GM08714 (cell line): ENCODE measurements around the gene STK10.
"Not testable (repeated sequence)": the region's sequence is repeated elsewhere in the genome, so short reads cannot be mapped to it uniquely, and the experiment has no call there.

Source experiments
- H3K4me3 ChIP-seq: fragments of 200-500 bp; sonication (Bioruptor generic); 2 replicates; pipeline ENCODE4 v1.5.1; 2014; ENCODE audit warnings: mild to moderate bottlenecking, low read length, inconsistent platforms
- ZNF274 ChIP-seq: IDR thresholded peaks from 2 replicates; pipeline ENCODE4 v1.6.1; 2012; ENCODE audit warnings: mild to moderate bottlenecking, low read depth, low read length

Gene STK10

DNA sequence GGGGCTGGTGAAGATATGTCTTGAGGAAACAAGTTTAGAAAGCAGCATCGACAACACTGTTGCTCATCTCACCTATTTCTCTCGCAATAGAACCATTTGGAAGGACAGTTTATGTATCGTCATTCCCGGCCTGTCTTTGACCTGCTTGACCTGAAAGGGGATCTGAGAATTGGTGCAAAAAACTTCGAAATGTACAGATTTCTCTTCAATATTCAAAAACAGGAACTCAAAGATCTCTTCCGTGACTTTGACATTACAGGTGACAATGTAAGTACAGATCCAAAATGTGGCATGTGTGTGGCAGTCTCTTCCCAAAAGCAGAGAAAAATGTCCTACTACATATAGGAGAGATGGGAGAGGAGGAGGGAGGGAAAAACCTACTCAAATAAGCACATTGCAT, 12.5 kb upstream of the STK10 start:
- no peak for TF ChIP-seq ZNF274
- H3K4me3 ChIP-seq: no peak overlapping the region

DNA sequence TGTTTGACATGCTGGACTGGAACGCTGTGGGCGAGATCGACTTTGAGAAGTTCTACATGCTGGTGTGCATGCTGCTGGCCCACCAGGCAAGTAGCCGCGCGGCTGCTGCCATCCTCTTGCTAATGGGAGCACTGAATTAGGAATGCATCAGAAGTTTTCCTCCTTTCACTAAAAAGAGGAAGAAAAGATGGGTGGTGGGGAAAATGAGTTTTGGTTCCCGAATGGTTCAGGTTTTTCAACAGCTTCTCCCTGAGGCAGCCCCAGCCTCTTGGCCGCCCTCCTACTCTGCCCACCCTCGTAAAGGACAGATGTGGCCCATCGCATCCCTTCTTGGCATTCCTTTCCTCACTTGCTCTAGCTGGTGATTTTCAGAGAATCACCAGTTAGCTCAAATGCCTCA, 11.4 kb upstream of the STK10 start:
- no peak overlapping the region for H3K4me3 ChIP-seq
- TF ChIP-seq ZNF274: no peak

DNA sequence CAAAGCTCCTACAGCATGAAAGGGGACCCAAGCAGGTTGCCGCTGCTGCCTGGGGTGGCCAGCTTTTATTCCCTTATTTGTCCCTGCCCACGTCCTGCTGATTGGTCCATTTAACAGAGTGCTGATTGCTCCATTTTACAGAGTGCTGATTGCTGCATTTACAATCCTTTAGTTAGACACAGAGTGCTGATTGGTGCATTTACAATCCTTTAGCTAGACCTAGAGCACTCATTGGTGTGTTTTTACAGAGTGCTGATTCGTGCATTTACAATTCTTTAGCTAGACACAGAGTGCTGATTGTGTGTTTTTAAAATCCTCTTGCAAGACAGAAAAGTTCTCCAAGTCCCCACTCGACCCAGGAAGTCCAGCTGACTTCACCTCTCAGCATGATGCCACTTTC, 9.8 kb upstream of the STK10 start:
- H3K4me3 ChIP-seq: not testable (repeated sequence)

DNA sequence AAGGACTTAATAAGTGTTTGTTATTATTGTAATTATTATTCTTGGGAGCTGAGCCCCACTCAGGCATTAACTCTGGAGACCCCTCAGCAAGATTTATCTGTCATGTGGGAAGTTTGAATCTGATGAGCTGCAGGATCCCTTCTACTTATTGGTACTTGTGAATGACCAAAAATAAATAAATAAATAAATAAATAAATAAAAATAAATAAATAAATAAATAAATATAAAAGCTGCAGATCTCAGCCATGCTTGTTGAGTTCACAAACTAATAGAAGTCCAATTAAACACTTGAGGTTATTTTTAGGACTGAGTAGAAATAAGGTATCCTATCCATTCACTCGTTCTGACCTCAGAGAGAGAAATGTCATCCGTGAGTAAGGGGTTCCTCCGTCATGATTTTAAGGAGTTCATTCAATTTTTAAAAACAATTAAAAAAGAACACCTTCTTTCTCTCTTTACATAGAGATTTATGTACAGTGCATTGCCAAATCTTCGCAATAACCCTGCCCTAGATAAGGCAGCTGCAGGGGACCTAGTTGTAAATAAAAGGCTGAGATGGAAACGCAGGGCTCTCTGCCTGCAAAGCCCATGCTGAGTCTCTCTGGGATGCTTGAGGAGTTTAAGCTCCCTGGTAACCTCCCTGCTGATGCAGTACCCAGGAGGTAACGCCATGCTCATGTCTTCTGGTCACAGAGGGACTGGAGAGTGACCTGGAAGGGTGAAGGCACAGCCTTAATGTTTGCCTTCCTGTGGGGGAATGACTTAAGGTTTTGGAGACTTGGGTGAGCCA, 7.2 kb upstream of the STK10 start:
- no peak overlapping the region for H3K4me3 ChIP-seq
- TF ChIP-seq ZNF274: no peak

DNA sequence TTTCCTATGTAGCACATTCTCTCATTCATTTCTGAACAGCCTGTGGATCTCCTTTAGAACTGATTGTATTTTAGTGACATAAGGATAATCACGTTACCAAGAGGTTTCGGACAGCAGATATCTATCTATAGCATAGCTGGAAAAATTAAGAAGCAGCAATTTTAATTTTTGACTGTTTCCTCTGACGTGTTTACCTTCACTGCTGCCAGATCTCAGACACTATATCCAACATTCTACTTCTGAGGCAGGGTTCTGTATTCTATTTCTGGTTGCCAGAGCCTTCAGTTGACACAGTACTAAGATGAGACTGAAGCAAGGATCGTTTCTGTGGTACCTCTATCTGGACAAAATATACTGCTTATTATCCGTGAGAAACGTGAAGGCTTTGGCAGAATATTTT, 5.8 kb upstream of the STK10 start, which contains the start of gene EFCAB9:
EFCAB9 (plus strand) TSS at position 301 of the 400 bp plus-strand sequence; CDS start at position 302, 1 bp downstream.
- no peak within 1 kb of the TSS for H3K4me3 ChIP-seq
- no peak for TF ChIP-seq ZNF274

DNA sequence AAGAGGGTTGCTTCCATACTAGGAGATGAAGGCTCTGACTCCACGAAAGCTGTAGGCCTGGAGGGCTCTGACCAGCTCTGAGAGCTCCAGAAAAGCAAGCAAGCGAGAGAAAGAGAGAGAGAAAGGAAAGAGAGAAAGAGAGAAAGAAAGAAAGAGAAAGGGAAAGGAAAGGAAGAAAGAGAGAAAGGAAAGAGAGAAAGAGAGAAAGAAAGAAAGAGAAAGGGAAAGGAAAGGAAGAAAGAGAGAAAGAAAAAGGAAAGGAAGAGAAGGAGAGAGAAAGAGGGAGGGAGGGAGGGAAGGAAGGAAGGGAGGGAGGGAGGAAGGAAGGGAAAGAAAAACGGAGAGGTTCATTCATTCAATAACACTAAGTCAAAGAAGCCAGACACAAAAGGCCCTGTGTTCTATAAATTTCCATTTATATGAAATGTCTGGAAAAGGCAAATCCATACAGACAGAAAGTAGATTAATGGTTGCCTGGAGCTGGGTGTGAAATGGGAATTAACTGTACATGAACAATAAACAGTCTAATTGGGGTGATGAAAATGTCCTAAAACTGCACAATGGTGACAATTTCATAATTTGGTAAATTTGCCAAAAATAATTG, 1.8 kb upstream of the STK10 start:
- TF ChIP-seq ZNF274: no peak
- no peak overlapping the region for H3K4me3 ChIP-seq

DNA sequence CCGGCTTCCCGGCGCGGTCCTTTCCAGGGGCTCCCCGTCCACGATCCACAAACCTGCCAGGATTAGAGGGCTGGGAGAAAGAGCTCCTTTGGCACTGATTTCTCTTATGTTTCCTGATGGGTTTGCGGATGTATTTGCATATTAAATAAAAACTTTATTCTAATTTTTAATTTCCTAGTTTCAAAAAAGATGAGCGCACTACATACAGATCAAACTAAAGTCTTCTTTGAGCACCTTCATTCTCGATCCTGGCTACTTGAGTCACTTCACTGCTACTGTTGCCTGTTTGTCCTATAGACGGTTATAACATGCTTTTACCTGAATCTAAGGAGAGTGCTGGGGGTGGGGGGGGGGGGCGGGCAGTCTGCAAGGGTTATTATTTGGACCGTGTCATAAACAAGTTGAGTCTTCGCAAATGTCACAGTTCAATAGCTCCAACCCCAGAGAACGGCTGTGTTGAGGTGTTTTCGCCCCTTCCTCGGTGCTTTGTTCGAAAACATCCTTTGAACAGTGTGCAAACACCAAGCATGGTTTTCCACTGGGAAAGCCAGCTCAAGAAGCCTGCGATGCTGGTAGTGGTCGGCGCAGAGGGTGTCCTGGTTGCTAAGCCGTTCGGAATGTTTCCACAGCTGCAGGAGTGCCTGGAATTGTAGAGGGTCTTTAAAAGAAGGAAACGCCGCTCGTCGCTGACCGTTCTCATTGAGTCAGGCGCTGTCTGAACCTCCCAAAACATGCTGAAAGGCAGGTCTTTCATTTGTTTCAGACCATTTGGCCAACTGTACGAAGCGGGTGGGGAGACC, 1.1 kb upstream of the STK10 start:
- no peak for TF ChIP-seq ZNF274
- peak overlapping the region; percentile 78; the same call in 1 of the 2 replicates for H3K4me3 ChIP-seq

DNA sequence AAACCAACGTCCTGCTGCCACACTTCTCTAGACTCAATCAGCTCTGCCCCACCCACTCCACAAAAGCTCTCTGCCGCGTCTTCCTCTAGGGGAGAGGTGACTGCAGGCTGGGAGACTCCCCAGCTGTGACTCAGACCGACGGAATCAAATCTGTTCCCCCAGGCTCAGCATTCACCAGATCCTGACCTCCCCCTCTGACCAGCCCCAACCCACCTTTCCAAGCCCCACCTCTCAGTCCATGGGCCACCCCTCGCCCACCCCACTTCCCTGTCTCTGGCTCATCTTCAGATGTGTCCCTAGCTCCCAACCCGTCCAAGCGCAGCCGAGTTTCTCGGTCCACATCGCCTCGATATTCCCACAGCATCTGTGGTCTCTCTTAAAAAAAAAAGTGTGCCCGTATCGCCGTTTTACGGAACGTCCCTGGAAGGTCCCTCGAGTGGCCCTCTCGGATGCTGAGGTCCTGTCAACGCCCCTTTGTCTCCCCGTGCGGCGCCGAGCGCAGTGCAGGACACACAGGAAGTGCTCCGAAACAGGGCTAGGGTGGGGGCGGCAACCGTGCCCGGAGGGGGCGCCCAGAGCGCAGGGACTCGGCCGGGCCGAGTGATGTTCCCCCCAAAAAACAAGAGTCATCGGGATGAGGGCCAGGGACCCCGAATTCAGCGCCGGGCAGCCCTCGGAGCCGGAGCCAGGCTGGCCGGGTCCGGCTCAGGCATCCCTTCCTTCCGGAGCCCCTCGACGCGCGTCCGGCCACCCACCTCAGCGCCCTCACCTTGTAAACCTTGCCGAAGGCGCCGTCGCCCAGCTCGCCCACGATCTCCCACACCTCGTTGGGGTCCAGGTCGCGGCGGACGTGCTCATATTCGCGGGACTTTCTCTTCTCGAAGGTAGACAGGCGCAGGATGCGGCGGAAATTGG, 649 bp downstream of the STK10 start:
- peak overlapping the region; percentile 76 for H3K4me3 ChIP-seq
- TF ChIP-seq ZNF274: no peak

DNA sequence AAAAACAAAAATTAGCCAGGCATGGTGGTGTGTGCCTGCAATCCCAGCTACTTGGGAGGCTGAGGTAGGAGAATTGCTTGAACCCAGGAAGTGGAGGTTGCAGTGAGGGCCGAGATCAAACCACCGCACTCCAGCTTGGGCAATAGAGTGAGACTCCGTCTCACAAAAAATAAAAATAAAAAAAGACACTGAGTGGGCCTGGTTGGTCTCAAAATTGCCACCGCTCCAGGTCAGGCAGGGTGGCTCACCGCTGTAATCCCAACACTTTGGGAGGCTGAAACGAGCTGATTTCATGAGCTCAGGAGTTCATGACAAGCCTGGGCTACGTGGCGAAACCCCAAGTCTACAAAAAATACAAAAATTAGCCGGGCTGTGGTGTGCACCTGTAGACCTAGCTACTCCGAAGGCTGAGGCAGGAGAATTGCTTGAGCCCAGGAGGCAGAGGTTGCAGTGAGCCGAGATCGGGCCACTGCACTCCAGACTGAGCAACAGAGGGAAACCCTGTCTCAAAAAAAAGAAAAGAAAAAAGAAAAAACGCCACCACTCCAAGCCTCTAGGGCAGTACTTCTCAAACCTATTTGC, 1.8 kb downstream of the STK10 start:
- peak overlapping the region; percentile 76 for H3K4me3 ChIP-seq
- no peak for TF ChIP-seq ZNF274

DNA sequence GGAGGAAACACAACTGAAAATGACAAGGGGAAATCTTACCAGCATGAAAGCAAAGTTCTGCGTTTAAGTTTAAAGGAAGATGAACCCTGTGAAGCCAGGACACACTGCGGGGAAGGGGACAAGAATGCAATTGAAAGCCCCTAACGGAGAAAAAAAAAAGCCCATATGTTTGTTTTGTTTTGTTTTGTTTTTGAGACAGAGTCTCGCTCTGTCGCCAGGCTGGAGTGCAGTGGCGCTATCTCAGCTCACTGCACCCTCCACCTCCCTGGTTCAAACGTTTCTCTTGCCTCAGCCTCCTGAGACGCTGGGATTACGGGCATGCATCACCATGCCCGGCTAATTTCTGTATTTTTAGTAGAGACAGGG, 2.9 kb downstream of the STK10 start:
- H3K4me3 ChIP-seq: peak overlapping the region; percentile 76; the same call in 1 of the 2 replicates
- no peak for TF ChIP-seq ZNF274

DNA sequence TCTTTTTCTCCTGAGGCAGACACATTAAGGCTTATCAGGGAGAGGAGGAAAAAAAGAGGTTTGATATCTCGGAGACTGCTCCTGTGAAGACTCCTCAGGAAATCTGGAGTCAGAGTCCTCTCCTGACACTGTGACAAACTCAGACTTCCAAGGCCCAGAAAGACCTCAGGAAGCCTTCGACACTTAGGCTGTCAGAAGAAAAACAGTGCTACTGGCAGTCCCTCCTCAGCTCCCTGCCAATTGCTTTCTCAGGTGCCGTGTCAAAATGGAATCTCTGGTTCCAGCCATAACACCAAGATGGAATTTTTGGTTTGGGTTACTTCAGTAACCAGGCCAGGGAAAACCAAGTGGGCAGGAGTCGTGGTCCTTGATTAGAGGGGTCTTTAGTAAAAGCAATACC, 4.1 kb downstream of the STK10 start:
- no peak for TF ChIP-seq ZNF274
- no peak overlapping the region; the same call in 1 of the 2 replicates for H3K4me3 ChIP-seq

DNA sequence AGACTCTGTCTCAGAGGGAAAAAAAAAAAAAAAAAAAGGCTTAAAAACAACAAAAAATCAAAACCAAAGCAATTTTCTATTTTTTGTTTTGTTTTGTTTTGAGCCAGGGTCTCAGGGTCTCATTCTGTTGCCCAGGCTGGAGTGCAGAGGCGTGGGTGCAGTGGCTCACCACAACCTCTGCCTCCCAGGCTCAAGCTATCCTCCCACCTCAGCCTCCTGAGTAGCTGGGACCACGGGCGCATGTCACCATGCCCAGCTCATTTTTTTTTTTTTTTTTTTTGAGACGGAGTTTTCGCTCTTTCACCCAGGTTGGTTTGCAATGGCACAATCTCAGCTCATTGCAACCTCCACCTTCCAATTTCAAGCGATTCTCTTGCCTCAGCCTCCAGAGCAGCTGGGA, 5.7 kb downstream of the STK10 start:
- H3K4me3 ChIP-seq: no peak overlapping the region

DNA sequence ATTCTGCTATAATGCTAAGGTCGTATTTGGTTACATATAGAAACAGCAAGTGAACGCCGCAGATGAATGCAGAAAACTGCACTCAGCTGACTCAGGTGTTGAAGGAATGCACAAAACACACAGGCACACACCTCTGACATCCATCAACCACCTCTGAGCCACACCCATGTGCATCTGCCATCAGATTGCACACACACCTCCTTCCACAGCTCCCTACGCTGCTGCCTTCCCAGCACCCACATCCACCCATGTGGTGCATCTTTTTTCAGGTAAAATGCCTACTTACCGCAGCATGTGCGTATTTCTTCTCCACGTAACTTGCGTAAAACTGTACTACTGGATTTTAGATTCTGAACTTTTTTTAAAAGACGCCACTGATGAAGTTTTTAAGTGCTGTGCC, 7.1 kb downstream of the STK10 start:
- H3K4me3 ChIP-seq: no peak overlapping the region
- TF ChIP-seq ZNF274: no peak

More for the DNA sequence above, 5.7 kb downstream of the STK10 start:
- TF ChIP-seq ZNF274: no peak
